ENCODE results near the gene ANKFN1.

The ANKFN1 gene

DNA sequence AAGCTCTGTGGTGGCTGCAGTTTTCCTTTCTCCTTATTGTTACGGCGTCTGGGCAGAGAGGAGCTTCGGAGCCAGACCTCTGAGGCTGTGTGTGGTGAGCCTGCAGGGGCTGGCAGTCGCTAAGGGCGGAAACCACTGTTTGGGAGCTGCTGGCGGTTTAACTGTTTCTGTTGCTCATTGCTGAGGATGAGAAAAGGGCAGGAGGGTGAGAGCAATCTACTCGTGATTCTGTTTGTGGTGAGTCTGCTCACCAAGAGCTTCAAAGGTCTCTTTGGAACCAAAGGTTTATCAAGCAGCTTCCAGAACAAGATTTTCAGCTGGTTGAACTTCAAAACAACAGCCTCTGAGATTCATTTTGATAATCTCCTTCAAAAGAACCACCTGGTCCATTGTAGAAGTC, 143.9 kb downstream of the ANKFN1 start:
- H2AFZ ChIP-seq (ENCODE audit: low read depth) = no peak overlapping the region
- H3K4me2 ChIP-seq = no peak overlapping the region
- no peaks in the 10 kb centered on the region for H3K79me2 ChIP-seq (ENCODE audit: insufficient read depth, low read depth)
- no peaks in the 10 kb centered on the region for H3K27me3 ChIP-seq (ENCODE audit: insufficient read depth, low read depth)
- no peaks in the 10 kb centered on the region for H4K20me1 ChIP-seq (ENCODE audit: insufficient read depth)
- H3K4me1 ChIP-seq (ENCODE audit: low read depth, poor library complexity, severe bottlenecking) = no peaks in the 10 kb centered on the region
- H3K36me3 ChIP-seq (ENCODE audit: insufficient read depth) = no peaks in the 10 kb centered on the region
- H3K27ac ChIP-seq = no peak overlapping the region
- TF ChIP-seq CTCF (conservative IDR thresholded peaks at IDR 0.05; ENCODE audit: low read depth, low read length) = no peak
- no peak overlapping the region for H3K9ac ChIP-seq
- no peak overlapping the region for H3K4me3 ChIP-seq (IDR thresholded peaks at IDR 0.05; ENCODE audit: insufficient read depth, low read depth, low read length)

GRCh38 chr17:56298846-56299245, 145.6 kb downstream of the ANKFN1 start:
- Histone ChIP-seq H2AFZ (ENCODE audit: low read depth) (no peak overlapping the region), H3K27ac (no peak overlapping the region), H3K27me3 (ENCODE audit: insufficient read depth, low read depth) (no peaks in the 10 kb centered on the region), H3K9ac (no peak overlapping the region), H3K4me2 (no peak overlapping the region), H3K79me2 (ENCODE audit: insufficient read depth, low read depth) (no peaks in the 10 kb centered on the region), H4K20me1 (ENCODE audit: insufficient read depth) (no peaks in the 10 kb centered on the region), H3K36me3 (ENCODE audit: insufficient read depth) (no peaks in the 10 kb centered on the region), H3K4me1 (ENCODE audit: low read depth, poor library complexity, severe bottlenecking) (no peaks in the 10 kb centered on the region), H3K4me3 (IDR thresholded peaks at IDR 0.05; ENCODE audit: insufficient read depth, low read depth, low read length) (no peak overlapping the region)
- TF ChIP-seq CTCF (conservative IDR thresholded peaks at IDR 0.05; ENCODE audit: low read depth, low read length) = no peak

DNA sequence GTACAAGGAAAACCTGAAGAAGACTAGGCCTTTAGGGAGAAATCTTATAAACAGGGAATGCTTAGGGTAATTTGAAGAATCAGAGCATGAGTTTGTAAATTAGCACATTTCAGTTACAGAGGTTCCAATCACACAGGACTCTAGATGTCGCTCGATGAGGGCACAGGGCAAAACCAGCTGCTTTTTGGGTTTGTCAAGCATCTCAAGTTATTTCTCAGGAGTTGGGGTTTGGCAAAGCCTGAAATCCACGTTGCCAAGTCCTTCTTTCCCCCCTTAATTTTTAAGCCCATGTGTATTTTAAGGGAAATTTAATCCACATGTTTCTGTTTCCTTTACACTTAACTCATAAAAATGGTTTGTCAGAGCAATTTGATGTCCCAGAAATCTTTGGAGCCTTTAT, 146.9 kb downstream of the ANKFN1 start:
- Histone ChIP-seq H3K27me3 (ENCODE audit: insufficient read depth, low read depth) (no peaks in the 10 kb centered on the region), H3K4me2 (no peak overlapping the region), H4K20me1 (ENCODE audit: insufficient read depth) (no peaks in the 10 kb centered on the region), H2AFZ (ENCODE audit: low read depth) (no peak overlapping the region), H3K27ac (no peak overlapping the region), H3K4me1 (ENCODE audit: low read depth, poor library complexity, severe bottlenecking) (no peaks in the 10 kb centered on the region), H3K79me2 (ENCODE audit: insufficient read depth, low read depth) (no peaks in the 10 kb centered on the region), H3K9ac (no peak overlapping the region), H3K4me3 (IDR thresholded peaks at IDR 0.05; ENCODE audit: insufficient read depth, low read depth, low read length) (no peak overlapping the region), H3K36me3 (ENCODE audit: insufficient read depth) (no peaks in the 10 kb centered on the region)
- TF ChIP-seq CTCF (conservative IDR thresholded peaks at IDR 0.05; ENCODE audit: low read depth, low read length) = no peak

DNA sequence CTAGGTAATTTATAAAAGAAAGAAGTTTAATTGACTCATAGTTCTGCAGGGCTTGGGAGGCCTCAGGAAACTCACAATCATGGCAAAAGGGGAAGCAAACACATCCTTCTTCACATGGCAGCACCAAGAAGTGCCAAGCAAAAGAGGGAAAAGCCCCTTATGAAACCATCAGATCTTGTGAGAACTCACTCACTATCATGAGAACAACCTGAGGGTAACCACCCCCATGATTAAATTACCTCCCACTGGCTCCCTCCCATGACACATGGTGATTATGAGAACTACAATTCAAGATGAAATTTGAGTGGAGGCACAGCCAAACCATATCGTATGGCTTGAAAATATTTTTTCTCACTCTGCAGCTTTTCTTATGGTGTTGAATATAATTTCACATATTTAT, 151.7 kb downstream of the ANKFN1 start:
- peak; percentile 30; the same call in 1 of the 2 replicates for TF ChIP-seq CTCF (conservative IDR thresholded peaks at IDR 0.05; ENCODE audit: low read depth, low read length)
- no peak overlapping the region for H3K4me2 ChIP-seq
- H3K4me3 ChIP-seq (IDR thresholded peaks at IDR 0.05; ENCODE audit: insufficient read depth, low read depth, low read length) = no peak overlapping the region
- H3K27ac ChIP-seq = no peak overlapping the region
- H4K20me1 ChIP-seq (ENCODE audit: insufficient read depth) = no peaks in the 10 kb centered on the region
- no peak overlapping the region for H2AFZ ChIP-seq (ENCODE audit: low read depth)
- no peaks in the 10 kb centered on the region for H3K27me3 ChIP-seq (ENCODE audit: insufficient read depth, low read depth)
- no peaks in the 10 kb centered on the region for H3K79me2 ChIP-seq (ENCODE audit: insufficient read depth, low read depth)
- H3K36me3 ChIP-seq (ENCODE audit: insufficient read depth) = no peaks in the 10 kb centered on the region
- no peak overlapping the region for H3K9ac ChIP-seq
- no peaks in the 10 kb centered on the region for H3K4me1 ChIP-seq (ENCODE audit: low read depth, poor library complexity, severe bottlenecking)

DNA sequence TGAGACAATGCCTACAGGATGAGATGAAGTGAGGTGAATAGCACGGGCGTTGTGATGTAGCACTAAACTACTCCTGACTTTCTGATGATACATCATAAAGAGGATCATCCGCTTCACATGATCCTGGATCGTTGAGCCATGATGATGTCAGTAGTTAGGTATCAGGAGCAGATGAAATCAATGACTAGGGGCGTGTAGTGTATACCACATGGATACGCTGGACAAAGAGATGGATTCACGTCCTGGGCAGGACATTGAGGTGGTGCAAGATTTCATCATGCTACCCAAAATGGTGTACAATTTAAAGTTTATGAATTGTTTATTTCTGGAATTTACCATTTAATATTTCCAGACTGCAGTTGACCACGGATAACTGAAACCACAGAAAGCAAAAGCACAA, 156.6 kb downstream of the ANKFN1 start:
- Histone ChIP-seq H3K79me2 (ENCODE audit: insufficient read depth, low read depth) (no peaks in the 10 kb centered on the region), H4K20me1 (ENCODE audit: insufficient read depth) (no peaks in the 10 kb centered on the region), H3K36me3 (ENCODE audit: insufficient read depth) (no peaks in the 10 kb centered on the region), H3K4me3 (IDR thresholded peaks at IDR 0.05; ENCODE audit: insufficient read depth, low read depth, low read length) (no peak overlapping the region), H2AFZ (ENCODE audit: low read depth) (no peak overlapping the region), H3K4me1 (ENCODE audit: low read depth, poor library complexity, severe bottlenecking) (no peaks in the 10 kb centered on the region), H3K9ac (no peak overlapping the region), H3K27ac (no peak overlapping the region), H3K4me2 (no peak overlapping the region), H3K27me3 (ENCODE audit: insufficient read depth, low read depth) (no peaks in the 10 kb centered on the region)
- TF ChIP-seq CTCF (conservative IDR thresholded peaks at IDR 0.05; ENCODE audit: low read depth, low read length) = no peak

Measured in KMS-11 (cell line).